GM21390 (cell line): ENCODE measurements around the gene SELENOH.

ENCODE experiments used
- ATAC-seq: cut with Tn5 transposase; IDR thresholded peaks from one replicate; pipeline ENCODE4 v1.9.1; 2021; ENCODE audit not compliant: unreplicated experiment

The SELENOH gene

DNA sequence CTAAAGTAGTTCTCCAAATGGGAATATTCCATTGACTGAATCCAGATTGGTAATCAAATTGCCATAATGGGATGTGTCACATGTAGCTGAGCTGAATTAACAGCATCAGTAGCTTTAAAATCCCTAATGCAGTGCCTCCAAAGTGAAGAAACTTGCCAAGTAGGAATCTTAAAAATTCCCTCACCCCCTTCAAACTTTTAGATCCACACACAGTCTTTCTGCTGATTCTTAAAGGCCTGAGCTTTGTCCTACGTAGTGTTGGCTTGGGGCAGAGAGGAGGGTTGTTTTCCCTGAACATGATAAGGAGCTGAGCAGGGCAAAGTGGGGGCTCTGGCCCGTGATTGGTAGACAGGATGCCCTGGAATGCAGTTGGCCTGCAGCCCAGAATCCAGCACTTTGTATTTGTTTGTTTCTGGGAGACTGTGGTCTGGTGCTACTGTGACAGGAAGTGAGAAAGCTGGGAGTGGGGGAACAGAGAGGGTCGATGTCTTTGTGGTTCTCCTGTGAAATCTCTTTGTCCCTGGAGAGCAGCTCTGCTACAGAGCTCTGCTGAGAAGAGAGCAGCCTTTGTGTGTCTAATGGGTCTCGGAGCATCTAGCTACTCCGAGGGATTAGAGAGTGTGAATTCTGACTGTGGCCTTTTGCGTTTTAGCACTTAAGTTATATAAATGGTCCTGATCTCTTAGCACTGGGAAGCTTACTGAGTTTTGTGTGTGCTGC is 37.2 kb downstream of the SELENOH start:
- no peak for ATAC-seq

DNA sequence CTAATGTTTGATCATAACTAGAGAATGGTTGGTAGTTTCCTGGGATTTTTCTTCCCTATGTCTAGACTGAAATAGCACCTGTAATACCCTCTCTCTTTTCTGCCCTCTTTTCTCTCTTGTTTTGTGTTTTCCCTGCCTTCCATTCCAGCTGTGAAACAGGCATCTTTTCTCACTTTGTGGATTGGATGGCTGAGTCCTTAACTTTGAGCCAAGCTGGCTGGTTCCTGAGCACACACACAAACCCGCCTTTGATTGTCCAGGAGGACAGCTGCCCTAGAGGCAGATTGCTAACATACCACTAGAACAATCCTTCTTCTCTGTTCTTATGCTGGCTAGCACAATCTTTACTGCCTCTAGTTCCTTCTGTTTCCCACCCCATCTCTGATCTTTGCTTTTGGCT is 38.0 kb downstream of the SELENOH start:
- no peak for ATAC-seq

DNA sequence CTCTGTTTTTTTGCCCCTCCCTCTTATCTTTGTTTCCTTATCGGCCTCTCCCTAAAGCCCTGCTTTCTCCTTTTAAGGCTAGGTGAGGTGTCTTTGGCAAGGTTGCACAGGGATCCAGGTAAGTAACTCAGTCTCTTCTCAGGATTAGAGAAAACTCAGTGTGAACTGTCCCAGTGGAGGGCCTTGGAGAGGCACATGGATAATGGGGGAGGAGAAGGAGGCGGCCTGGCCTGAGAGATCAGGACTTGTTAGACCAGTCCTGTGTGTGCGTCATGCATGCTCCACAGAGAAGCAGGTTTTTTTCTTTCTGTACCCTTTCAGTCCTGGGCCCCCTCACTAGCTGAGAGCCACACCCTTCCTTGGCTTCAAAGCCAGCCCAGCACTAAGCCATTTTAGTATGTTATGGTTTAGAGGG is 40.2 kb downstream of the SELENOH start:
- ATAC-seq, result no peak

DNA sequence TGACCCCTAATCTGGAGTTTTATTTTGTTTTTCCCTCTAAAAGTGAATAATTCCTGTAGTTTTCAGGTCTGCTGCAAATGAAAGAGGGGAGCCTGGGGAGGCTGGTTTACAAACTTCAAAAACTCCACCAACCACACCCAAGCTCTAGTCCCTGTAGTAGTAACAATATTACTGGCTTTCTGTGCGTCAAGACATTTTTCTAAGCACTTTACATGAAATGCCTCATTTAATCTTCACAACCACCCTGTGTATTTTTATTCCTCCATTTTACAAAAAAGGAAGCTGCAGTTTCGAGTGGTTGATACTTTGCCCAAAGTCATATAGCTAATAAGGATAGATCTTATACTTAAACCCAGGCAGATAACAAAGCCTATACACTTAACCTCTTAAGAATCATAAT is 43.8 kb downstream of the SELENOH start:
- ATAC-seq, result no peak

DNA sequence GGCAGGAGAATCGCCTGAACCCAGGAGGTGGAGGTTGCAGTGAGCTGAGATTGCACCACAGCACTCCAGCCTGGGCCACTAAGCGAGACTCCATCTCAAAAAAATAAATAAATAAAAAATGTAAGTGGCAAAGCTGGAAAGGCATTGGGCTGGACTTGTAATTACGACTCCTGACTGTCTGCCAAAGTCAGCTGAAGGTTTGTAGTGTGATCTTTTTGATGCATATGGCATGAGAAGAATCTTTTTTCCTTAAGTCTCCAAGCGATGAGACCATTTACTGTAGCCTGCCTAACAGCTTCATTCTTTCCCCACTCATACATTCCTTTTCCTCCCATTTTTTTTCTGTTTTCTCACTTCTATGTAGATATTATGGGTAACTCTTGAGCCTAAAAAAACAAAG is 45.1 kb downstream of the SELENOH start:
- no peak for ATAC-seq

DNA sequence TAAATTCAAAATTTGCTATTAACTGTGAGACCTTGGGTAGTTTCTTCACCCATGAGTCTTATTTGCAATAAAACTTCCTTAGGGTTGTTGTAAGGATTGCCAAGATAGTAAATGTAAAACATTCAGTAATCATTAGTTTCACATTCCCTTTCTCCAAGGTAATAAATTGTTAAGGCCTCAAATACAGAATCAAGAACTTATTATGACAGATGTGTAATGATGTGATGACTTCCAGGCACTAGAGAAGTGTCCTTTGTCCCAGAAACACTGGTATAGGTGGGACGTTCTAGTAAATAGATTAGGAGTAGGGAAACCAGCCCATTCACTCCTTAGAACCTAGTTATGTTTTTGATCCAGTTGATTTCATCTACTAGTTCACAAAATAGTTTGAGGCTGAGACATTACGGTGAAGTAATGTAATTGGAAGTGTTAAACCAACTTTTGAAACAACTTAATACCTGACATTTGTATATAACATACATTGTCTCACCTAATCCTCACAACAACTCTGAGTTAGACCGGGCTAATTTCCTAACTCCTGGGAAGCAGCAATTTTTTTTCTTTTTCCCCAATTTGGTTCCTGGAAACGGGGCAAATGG is 45.8 kb downstream of the SELENOH start:
- no peak for ATAC-seq

DNA sequence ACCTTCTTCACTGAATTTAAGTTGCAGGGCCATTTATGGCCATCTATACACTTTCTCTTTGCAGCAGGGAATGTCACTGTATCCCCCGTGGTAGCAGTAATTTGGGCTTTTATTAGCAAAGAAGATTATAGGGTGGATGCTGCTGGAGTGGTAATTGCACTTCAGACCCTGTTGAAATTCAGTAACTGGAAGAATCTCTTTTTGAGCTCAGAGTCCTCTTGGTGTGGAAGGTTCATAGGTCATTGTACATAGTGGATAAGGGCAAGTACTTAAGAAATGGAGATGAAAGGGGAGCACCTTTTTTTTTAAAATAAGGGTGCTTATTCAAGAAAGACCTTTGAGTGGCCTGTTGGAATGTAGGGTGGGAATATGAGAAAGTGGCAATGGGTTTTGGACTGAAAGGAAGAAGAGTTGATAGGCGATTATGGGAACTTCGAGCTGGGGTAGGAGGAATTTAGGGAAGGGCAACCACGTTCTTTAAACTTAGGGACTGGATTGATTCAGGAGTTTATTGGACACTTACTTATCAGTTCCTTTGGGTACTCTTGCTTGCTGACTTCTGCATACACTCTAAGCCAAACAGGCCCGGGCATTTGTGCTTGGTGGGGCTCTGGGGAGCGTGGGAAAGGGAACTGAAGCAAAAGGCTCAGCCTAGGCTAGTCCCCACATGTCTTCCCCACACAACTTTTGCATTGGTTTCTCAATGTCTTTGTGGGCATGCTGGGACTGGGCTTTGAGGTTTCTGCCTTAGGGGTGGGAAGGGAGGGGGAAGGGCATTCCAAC is 46.8 kb downstream of the SELENOH start:
- ATAC-seq, result peak; percentile 49

DNA sequence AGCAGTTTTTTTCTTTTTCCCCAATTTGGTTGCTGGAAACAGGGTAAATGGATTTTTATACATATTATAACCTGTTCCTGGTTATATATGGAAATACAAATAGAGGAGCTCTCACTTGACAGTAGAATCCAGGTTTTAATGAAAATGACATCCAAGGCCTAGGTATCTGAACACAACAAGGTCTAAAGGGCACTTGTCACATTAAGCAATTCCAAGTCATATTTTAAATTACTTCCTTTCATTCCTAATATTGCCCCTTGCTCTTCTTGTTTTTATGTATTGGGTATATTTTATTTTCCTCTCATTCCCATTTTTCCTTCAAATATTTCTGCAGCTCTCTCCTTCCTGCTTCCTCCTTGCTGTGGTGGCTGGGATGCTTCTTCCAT is 47.4 kb downstream of the SELENOH start:
- ATAC-seq, result no peak

DNA sequence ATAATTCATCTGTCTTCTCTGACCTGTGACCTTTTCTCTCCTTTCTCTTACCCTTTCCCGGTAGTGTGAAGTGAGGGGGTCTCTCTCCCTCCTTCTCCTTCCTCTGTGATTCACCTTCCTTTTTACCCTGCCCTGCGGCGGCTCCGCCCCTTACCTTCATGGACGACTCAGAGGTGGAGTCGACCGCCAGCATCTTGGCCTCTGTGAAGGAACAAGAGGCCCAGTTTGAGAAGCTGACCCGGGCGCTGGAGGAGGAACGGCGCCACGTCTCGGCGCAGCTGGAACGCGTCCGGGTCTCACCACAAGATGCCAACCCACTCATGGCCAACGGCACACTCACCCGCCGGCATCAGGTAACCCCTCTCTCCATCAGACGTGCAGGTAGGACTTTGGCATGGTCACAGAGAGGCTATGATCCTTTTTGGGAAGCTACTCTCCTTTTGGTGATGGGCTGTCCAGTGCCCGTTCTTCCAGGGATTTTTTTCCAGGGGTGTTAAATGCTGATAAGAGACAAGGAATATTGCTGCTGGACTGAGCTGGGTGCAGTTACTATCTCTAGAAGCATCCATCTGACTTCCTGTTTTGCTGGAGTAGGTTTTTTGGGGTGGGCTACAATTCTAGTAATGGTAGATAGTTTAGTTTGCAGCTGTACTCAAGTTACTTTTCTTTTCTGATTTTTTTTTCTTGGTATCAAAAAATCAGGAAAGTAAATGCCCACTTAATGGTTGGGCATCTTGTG is 50.2 kb downstream of the SELENOH start:
- no peak for ATAC-seq

DNA sequence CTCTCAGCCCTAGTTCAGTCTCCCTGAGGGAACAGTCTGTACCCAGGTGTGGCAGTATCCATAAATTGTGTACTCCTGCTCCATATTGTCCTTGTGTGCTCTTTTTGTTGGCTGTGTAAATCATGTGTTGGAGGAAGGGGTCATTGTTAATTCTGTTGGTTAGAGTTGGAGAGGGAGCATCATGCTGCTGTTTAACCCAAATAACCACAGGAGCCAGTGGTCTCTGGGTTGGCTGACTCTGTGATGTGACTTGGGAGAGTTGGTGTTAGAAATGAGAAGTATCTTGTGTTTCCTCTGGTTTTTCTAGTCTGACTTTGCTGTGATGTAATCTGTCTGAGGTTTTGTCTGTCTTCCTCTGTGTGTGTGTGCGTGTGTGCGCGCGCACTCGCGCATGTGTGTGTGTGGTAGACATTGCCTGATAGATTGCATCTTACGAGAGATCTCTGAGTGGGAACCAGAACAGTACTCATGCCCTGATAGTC is 50.8 kb downstream of the SELENOH start:
- peak; percentile 81 for ATAC-seq

DNA sequence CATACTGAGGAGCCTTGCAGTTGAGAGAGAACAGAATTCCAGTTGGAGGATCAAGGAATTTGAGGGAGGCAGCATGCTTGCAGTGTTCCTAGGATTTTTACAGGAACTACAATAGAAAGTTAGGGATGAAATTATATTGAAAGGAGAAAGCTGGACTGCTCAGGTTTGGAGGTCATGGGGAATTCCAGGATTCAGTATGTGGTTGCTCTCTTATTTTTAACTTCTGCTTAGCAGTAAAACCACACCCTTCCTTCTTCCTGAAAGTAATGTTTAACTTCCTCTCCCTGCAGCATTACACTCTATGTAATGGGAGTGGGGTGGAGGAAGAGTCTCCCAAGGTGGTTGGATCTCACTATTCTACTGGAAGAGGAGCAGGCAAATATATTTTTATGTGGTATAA is 51.6 kb downstream of the SELENOH start:
- peak; percentile 9 for ATAC-seq
